Natural killer cell (primary cell): ENCODE data around the gene LRRC43. TPM values are rescaled to one million over a fixed set of nuclear protein-coding genes. Genes with fewer than 3 reads are reported as not detected.

ENCODE experiments used
- ATAC-seq, 3 donors: fragments of 150-1000 bp in 2 of 3; fragments of 200-7000 bp in 1 of 3; cut with Tn5 transposase; 1 replicate in 1 of 3; 2 replicates in 2 of 3; pipeline ENCODE4 v1.10.0; 2021; ENCODE audit warnings: mild to moderate bottlenecking in 2 of 3, moderate library complexity in 2 of 3
- DNase-seq, 2 donors: peaks; one replicate each; pipeline versions ENCODE4 v3.0.0 to v3.0.0-alpha.2; 2013 to 2021; ENCODE audit warnings: mixed read lengths in 1 of 2
- H3K27ac ChIP-seq: one replicate; pipeline ENCODE4 v1.5.1; 2013; ENCODE audit warnings: mild to moderate bottlenecking, low read length
- H3K27me3 ChIP-seq: one replicate; pipeline ENCODE4 v1.6.1; 2013; ENCODE audit warnings: low read length; ENCODE audit not compliant: control insufficient read depth, insufficient read depth
- H3K36me3 ChIP-seq: one replicate; pipeline ENCODE4 v1.6.1; 2013; ENCODE audit warnings: low read length; ENCODE audit not compliant: control insufficient read depth, insufficient read depth
- H3K4me1 ChIP-seq: one replicate; pipeline ENCODE4 v1.6.1; 2013; ENCODE audit warnings: low read length; ENCODE audit not compliant: control insufficient read depth, insufficient read depth
- H3K4me3 ChIP-seq: one replicate; pipeline ENCODE4 v1.5.1; 2013; ENCODE audit warnings: low read length
- H3K9me3 ChIP-seq: one replicate; pipeline ENCODE4 v1.6.1; 2013; ENCODE audit warnings: low read length; ENCODE audit not compliant: control insufficient read depth, insufficient read depth
- H3K27ac Mint-ChIP-seq, 2 donors: one replicate each; pipeline ENCODE4 v1.8.0; 2022; ENCODE audit warnings: mild to moderate bottlenecking in 2 of 2, mixed read lengths in 2 of 2, moderate library complexity in 1 of 2
- H3K27me3 Mint-ChIP-seq, 2 donors: one replicate each; pipeline ENCODE4 v1.8.0; 2022; ENCODE audit warnings: low read depth in 2 of 2, mixed read lengths in 2 of 2
- H3K36me3 Mint-ChIP-seq: one replicate; pipeline ENCODE4 v1.8.0; 2022; ENCODE audit warnings: mixed read lengths
- H3K4me1 Mint-ChIP-seq, 2 donors: one replicate each; pipeline ENCODE4 v1.8.0; 2022; ENCODE audit warnings: mixed read lengths in 2 of 2
- H3K4me3 Mint-ChIP-seq: one replicate; pipeline ENCODE4 v1.8.0; 2022; ENCODE audit warnings: mild to moderate bottlenecking, moderate library complexity, mixed read lengths
- H3K9me3 Mint-ChIP-seq, 2 donors: one replicate each; pipeline ENCODE4 v1.8.0; 2022; ENCODE audit warnings: mixed read lengths in 2 of 2
- CTCF ChIP-seq: fragments of 200-600 bp; IDR thresholded peaks from one replicate; pipeline ENCODE4 v1.8.0; 2022; ENCODE audit warnings: antibody characterized with exemption
- WGBS: methylation state at CpG from one replicate; pipeline ENCODE4 v1.1.7; 2013; ENCODE audit warnings: missing lambda C conversion rate; ENCODE audit not compliant: insufficient coverage; 5-methylcytosine and 5-hydroxymethylcytosine counted together
- intact Hi-C: fragments of 100-400 bp; cut with micrococcal nuclease; formaldehyde crosslinking; loops from one replicate; pipeline ENCODE4 v1.14.2; 2022
- total RNA-seq, 4 donors: library from RNA; stranded (reverse); fragments of 120-200 nt in 1 of 4; gene quantifications; one replicate each; pipeline versions ENCODE4 v1.2.3 to v1.2.4, GENCODE V29; 2013 to 2022

Gene LRRC43
- total RNA-seq, 3 donors from 2014 or later (not counting 1 experiment from before 2014, with no cell fraction given): 5.0 to 18.5 (median 8.5) TPM

GRCh38 chr12:122145505-122146330 lies 37.2 kb upstream of the LRRC43 start:
- Histone ChIP-seq H3K4me3 (no peak overlapping the region), H3K27me3 (no peaks in the 10 kb centered on the region), H3K9me3 (no peaks in the 10 kb centered on the region), H3K27ac (no peak overlapping the region), H3K36me3 (peaks cover 27% of the 10 kb centered on the region), H3K4me1 (no peaks in the 10 kb centered on the region)
- DNase-seq (no peak), ATAC-seq (no peak)
- TF ChIP-seq CTCF: no peak
- no peaks in the 10 kb centered on the region for H3K27me3 Mint-ChIP-seq
- intact Hi-C loops: no loop called here
- 94% methylated on average over 23 of the region's 23 CpGs for WGBS
- no peak overlapping the region for H3K4me3 Mint-ChIP-seq
- H3K27ac Mint-ChIP-seq: no peak overlapping the region
- peaks cover 0 to 5% of the 10 kb centered on the region in 2 donors for H3K4me1 Mint-ChIP-seq
- no peaks in the 10 kb centered on the region for H3K36me3 Mint-ChIP-seq
- no peaks in the 10 kb centered on the region for H3K9me3 Mint-ChIP-seq

- intact Hi-C loops: no loop called here
- ATAC-seq: peak in 1 of 3 donors; percentile 8
- H3K27me3 Mint-ChIP-seq: no peaks in the 10 kb centered on the region
- Histone ChIP-seq H3K27me3 (no peaks in the 10 kb centered on the region), H3K36me3 (peaks cover 8% of the 10 kb centered on the region), H3K27ac (no peak overlapping the region), H3K9me3 (no peaks in the 10 kb centered on the region), H3K4me3 (no peak overlapping the region), H3K4me1 (no peaks in the 10 kb centered on the region)
- peaks cover 0 to 5% of the 10 kb centered on the region in 2 donors for H3K4me1 Mint-ChIP-seq
- no peaks in the 10 kb centered on the region for H3K36me3 Mint-ChIP-seq
- peak overlapping the region in 1 of 2 donors; percentile 32 for H3K27ac Mint-ChIP-seq
- no peaks in the 10 kb centered on the region for H3K9me3 Mint-ChIP-seq
- DNase-seq: no peak
- TF ChIP-seq CTCF: no peak
- no peak overlapping the region for H3K4me3 Mint-ChIP-seq
- WGBS: 93% methylated on average over 21 of the region's 21 CpGs
These were observed 35.2 kb upstream of the LRRC43 start for GRCh38 chr12:122147514-122148290.

- no peak for DNase-seq
- Mint-ChIP-seq H3K4me1 (peaks cover 0 to 5% of the 10 kb centered on the region in 2 donors), H3K9me3 (no peaks in the 10 kb centered on the region), H3K4me3 (no peak overlapping the region), H3K36me3 (no peaks in the 10 kb centered on the region), H3K27ac (peak overlapping the region in 1 of 2 donors; percentile 35), H3K27me3 (no peaks in the 10 kb centered on the region)
- 85% methylated on average over 6 of the region's 6 CpGs for WGBS
- Histone ChIP-seq H3K9me3 (no peaks in the 10 kb centered on the region), H3K4me1 (no peaks in the 10 kb centered on the region), H3K27me3 (no peaks in the 10 kb centered on the region), H3K27ac (no peak overlapping the region), H3K4me3 (no peak overlapping the region), H3K36me3 (no peaks in the 10 kb centered on the region)
- intact Hi-C loops: no loop called here
- no peak for ATAC-seq
- TF ChIP-seq CTCF: no peak
These were observed 34.3 kb upstream of the LRRC43 start for GRCh38 chr12:122148657-122149056.
